PC-3 (cell line): ENCODE data around the gene LYRM4.

Experiments
- EZH2 ChIP-seq: fragments of 300-600 bp; sonication (generic); IDR thresholded peaks from one replicate; pipeline ENCODE4 v1.6.1; 2017; ENCODE audit warnings: antibody characterized with exemption, mild to moderate bottlenecking, low read length; ENCODE audit not compliant: unreplicated experiment
- TF ChIP-seq, protein P1 (sequence below): fragments of 300-600 bp; sonication (generic); conservative IDR thresholded peaks from 2 replicates; pipeline ENCODE4 v1.5.1; 2017; ENCODE audit warnings: antibody characterized with exemption, low read depth, mild to moderate bottlenecking, low read length

DNA sequence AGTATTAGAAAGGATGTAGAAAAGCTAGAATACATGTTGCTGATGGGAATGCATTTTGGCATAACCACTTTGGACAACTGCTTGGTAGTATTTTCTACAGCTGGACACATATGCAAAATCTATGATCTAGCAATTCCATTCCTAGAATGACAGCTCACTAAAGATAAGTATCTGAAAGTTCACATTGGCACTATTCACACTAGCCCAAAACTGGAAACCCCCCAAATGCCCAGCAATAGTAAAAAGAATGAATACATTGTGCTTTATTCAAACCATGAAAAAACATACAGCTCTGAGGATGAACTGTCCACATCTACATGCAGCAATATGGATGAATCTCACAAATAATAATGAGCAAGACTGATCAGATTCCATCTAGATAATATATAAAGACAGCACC lies 96.7 kb downstream of the LYRM4 start:
- TF ChIP-seq, protein P1, sequence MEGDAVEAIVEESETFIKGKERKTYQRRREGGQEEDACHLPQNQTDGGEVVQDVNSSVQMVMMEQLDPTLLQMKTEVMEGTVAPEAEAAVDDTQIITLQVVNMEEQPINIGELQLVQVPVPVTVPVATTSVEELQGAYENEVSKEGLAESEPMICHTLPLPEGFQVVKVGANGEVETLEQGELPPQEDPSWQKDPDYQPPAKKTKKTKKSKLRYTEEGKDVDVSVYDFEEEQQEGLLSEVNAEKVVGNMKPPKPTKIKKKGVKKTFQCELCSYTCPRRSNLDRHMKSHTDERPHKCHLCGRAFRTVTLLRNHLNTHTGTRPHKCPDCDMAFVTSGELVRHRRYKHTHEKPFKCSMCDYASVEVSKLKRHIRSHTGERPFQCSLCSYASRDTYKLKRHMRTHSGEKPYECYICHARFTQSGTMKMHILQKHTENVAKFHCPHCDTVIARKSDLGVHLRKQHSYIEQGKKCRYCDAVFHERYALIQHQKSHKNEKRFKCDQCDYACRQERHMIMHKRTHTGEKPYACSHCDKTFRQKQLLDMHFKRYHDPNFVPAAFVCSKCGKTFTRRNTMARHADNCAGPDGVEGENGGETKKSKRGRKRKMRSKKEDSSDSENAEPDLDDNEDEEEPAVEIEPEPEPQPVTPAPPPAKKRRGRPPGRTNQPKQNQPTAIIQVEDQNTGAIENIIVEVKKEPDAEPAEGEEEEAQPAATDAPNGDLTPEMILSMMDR, result no peak
- TF ChIP-seq EZH2, result no peak
